Measurements from ENCODE around the gene ETNK2. TPM values are rescaled to one million over a fixed set of nuclear protein-coding genes. Genes with fewer than 3 reads are reported as not detected.

ETNK2 gene
- total and polyA plus RNA-seq, 7 donors, result 0.62 to 1.7 (median 1.2) TPM

DNA sequence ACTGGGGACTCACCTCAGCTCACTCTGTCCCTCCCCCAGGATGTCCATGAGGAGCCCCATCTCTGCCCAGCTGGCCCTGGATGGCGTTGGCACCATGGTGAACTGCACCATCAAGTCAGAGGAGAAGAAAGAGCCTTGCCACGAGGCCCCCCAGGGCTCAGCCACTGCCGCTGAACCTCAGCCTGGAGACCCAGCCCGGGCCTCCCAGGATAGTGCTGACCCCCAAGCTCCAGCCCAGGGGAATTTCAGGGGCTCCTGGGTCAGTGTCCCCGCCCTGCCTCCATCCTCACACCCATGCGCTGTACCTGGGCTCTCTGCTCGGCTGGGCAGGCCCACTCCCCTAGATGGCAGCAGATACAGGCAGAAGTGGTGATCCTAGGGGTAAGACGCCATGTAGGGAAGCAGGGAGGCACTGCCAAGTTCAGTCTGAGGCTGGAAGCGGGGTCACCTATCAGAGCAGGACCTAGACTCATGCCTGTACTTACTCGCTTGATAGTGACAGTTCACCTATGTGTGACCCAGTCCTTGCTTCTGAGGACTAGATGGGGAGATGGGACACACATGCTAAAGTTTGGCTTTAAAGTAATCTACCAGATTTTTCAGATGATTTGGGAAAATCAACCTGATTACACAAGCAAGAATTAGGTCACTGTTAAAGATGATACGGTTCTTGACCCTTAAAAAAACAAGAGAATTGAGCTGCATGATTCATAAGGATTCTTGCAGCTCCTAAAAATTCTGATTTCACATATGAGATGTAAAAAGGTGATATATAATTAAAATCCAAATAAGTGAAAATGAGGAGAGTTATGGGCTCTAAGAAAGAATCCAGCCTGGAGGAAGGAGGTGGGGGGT is 38.7 kb downstream of the ETNK2 start:
- whole genome bisulfite sequencing, 3 donors, result 84 to 88% (median 87%) methylated on average over 11 of the region's 11 CpGs
- TF ChIP-seq, protein P1, sequence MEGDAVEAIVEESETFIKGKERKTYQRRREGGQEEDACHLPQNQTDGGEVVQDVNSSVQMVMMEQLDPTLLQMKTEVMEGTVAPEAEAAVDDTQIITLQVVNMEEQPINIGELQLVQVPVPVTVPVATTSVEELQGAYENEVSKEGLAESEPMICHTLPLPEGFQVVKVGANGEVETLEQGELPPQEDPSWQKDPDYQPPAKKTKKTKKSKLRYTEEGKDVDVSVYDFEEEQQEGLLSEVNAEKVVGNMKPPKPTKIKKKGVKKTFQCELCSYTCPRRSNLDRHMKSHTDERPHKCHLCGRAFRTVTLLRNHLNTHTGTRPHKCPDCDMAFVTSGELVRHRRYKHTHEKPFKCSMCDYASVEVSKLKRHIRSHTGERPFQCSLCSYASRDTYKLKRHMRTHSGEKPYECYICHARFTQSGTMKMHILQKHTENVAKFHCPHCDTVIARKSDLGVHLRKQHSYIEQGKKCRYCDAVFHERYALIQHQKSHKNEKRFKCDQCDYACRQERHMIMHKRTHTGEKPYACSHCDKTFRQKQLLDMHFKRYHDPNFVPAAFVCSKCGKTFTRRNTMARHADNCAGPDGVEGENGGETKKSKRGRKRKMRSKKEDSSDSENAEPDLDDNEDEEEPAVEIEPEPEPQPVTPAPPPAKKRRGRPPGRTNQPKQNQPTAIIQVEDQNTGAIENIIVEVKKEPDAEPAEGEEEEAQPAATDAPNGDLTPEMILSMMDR (IDR thresholded peaks at IDR 0.05), result no peak
- intact Hi-C loops (cut with DNase I), result no loop called here

DNA sequence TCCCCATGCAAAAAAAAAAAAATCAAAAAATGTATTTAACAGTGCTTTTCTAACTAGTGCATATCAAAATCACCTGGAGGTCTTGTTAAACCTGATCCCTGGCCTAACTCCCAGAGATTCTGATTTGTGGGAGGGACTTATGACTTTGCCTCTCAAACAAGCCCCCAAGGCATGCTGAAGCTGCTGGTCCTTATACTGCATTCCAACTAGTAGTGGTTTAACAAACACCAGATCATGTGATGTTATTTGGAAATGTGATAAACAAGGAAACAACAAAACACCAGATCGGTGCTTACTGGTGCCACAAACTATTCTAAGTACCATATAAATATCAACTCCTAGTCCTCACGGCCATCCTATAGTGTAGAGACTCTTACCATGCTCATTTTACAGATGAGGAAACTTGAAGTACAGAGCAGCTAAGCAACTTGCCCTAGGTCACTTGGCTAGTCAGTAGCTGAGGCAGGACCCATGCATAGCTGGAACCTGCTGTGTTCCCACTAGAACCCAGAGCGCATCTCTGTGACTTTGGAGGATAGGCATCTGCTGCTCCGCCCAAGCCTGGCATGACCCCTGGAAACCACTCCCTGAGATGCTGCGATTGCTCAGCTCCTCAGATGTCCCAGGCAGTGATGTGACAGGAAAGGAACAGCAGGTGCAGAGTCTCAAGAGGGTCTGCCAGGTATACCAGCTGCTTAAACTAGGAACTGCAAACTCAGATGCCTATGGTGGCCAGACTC is 40.8 kb downstream of the ETNK2 start:
- TF ChIP-seq, protein P1 (IDR thresholded peaks at IDR 0.05), result no peak
- DNase-seq (no peak), ATAC-seq (peak in 2 of 4 donors; percentile 27 to 51)
- Histone ChIP-seq H3K9me3 (no peaks in the 10 kb centered on the region), H3K27ac (no peak overlapping the region), H3K4me3 (no peak overlapping the region), H3K27me3 (ENCODE audit: insufficient read depth in 3 of 3, low read length in 2 of 3) (no peaks in the 10 kb centered on the region), H3K36me3 (ENCODE audit: insufficient read depth in 1 of 2, low read depth in 1 of 2) (peaks cover 0 to 12% of the 10 kb centered on the region in 2 donors), H3K4me1 (peaks cover 30% of the 10 kb centered on the region)
- intact Hi-C loops (cut with DNase I), result no loop called here
- 54 to 78% (median 57%) methylated on average over 5 of the region's 5 CpGs for WGBS, 3 donors

More for the DNA sequence above, 38.7 kb downstream of the ETNK2 start:
- Histone ChIP-seq H3K36me3 (ENCODE audit: insufficient read depth in 1 of 2, low read depth in 1 of 2) (peaks cover 0 to 33% of the 10 kb centered on the region in 2 donors), H3K27me3 (ENCODE audit: insufficient read depth in 3 of 3, low read length in 2 of 3) (no peaks in the 10 kb centered on the region), H3K4me3 (no peak overlapping the region), H3K4me1 (peaks cover 18% of the 10 kb centered on the region), H3K9me3 (no peaks in the 10 kb centered on the region), H3K27ac (no peak overlapping the region)
- ATAC-seq, result no peak
- no peak for DNase-seq

DNA sequence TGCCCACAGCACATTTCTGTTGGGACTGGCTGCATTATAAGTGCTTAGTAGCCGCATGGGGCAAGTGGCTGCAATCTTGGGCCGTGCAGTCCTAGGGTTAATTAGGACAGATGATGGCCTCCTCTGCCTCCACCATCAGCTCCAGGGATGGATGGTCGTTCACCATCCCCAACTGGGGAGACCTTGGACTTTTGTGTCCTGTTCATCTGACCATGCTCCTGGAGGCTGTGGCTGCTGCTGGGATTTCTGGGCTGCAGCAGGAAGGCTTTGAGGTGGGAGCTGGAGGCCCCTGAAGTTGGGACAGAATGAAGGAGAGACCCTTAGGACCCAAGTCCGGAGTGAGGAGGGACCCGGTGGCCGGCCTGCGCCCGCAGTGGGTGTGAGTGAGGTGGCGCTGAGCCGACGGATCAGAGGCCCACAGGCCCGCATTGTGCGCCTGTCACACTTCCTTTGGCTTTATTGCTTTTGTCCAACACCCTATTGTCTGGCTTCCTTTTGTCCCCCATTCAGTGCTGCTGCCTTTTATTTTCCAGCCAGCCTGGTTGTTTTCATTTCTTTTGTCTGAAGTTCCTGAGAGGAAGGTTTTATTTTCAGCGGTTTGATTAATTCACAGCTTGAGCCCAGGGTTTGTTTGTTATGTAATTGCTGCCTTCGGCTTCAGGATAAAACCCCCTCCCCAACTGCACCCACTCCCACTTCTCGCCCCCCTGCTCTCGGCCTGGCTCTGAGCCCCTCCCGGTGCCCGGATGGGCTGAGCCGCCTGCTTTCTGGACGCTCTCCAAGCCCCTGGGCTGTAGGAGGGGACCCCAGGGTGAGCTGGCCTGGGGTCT is 43.3 kb downstream of the ETNK2 start:
- H3K4me3 ChIP-seq, result no peak overlapping the region
- TF ChIP-seq, protein P1 (IDR thresholded peaks at IDR 0.05), result no peak
- no peak for DNase-seq

DNA sequence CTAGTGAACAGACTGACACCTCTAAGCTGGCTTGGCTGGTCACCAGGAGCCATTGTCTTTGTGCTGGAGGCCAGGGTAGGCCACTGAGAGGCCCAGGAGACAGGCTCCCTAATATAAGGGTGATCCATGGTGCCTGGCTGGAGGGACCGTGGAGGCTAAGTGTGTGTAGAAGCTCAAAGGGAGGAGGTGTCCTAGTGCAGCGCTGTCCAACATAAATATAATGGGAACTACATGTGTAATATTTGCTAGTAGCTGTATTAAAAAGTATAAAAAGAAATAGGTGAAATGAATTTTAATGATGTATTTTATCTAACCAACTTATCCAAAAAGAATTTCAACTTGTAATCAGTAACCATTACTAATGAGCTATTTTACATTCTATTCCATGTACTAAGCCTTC is 44.0 kb downstream of the ETNK2 start:
- TF ChIP-seq, protein P1 (IDR thresholded peaks at IDR 0.05), result no peak
- Histone ChIP-seq H3K27ac (no peak overlapping the region), H3K4me1 (peaks cover 50% of the 10 kb centered on the region), H3K36me3 (ENCODE audit: insufficient read depth in 1 of 2, low read depth in 1 of 2) (no peaks in the 10 kb centered on the region), H3K27me3 (ENCODE audit: insufficient read depth in 3 of 3, low read length in 2 of 3) (no peaks in the 10 kb centered on the region), H3K4me3 (no peak overlapping the region), H3K9me3 (no peaks in the 10 kb centered on the region)
- intact Hi-C loops (cut with DNase I), result no loop called here
- WGBS, 3 donors, result 83 to 85% (median 85%) methylated on average over 2 of the region's 2 CpGs
- no peak for ATAC-seq
- no peak for DNase-seq

More for the DNA sequence above, 43.3 kb downstream of the ETNK2 start:
- WGBS, 3 donors, result 50 to 61% (median 55%) methylated on average over 21 of the region's 21 CpGs
- H3K9me3 ChIP-seq, result no peaks in the 10 kb centered on the region
- H3K4me1 ChIP-seq, result peaks cover 45% of the 10 kb centered on the region
- no peaks in the 10 kb centered on the region for H3K27me3 ChIP-seq (ENCODE audit: insufficient read depth in 3 of 3, low read length in 2 of 3)
- H3K27ac ChIP-seq, result no peak overlapping the region
- no peaks in the 10 kb centered on the region for H3K36me3 ChIP-seq (ENCODE audit: insufficient read depth in 1 of 2, low read depth in 1 of 2)
- no peak for ATAC-seq
- intact Hi-C loops (cut with DNase I), result no loop called here
